Pons (tissue), 1 donor: ENCODE measurements around the gene METTL21A.

Experiments used
- DNase-seq: peaks from one replicate; pipeline ENCODE4 v3.0.0-alpha.2; 2016; ENCODE audit warnings: low spot score

Gene METTL21A

DNA sequence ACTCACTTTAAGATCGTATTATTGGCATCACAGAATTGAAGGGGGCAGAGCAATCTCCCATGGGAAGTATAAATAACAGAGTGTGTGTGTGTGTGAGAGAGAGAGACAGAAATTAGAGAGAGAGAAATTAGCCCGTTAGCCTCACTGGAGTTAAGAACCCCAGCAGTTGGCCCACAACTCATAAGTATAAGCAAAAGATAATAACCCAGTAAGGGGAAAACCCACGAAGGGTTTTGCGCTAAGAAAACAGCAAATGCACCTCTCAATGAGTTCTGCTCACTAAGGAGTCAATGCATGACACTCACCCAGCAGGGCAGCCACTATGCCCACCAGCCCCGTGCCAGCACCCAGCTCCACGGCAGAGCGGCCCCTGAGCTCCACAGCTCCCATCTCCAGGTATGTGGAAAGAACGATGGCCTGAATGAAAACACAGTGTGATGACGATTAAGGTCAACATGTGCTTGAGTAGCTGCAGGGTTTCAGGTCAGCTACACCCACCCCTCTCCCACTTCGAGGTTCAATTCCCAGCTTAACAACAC lies 3.6 kb downstream of the METTL21A start:
- DNase-seq = no peak

DNA sequence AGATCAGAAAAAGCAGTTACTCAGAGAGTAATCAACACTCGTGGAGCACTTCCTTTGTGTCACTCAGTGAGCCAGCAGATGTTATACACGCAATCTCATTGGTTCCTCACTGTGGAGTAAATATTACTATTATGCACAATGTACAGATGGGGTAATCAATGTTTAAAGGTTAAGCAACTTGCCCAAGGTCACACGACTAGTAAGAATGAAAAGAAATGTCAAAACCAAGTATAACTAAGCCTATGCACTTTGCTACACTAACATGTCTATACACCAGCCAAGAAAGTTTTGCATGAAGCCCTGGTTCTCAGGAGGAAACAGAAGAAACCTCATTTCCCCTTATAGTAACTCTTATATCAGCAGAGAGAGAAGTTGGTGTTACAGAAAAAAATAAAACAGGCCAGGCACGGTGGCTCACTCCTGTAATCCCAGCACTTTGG lies 5.4 kb downstream of the METTL21A start:
- peak; percentile 56 for DNase-seq

DNA sequence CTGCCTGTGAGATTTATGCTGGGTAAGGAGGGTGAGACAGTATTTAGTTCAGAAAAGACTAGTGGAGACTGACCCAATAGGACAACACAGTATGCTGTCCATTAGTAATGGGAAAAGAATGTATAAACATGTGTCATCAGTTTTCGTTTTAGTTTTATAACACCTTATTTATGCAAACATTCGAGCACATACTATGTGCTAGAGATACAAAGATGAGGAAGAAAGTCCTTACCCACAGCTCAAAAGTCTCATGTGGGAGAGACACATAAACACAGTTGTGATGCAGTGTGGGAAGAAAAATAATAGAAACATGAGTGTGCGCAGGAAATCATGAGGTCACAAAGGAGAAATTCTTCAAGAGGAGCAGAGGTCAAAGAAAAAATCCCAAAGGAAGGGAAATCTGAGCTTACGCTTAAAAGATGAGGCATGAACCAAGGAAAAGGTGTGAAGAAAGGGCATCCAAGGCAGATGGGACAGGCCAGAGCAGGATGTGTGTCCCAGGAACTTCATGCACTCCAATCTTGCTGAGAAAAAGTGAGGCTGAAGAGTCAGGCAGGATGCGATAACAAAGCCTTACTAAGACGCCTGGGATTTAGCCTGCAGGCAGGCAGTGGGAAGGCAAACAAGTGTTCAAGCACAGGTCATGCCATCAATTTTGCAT lies 8.1 kb downstream of the METTL21A start:
- DNase-seq = no peak

DNA sequence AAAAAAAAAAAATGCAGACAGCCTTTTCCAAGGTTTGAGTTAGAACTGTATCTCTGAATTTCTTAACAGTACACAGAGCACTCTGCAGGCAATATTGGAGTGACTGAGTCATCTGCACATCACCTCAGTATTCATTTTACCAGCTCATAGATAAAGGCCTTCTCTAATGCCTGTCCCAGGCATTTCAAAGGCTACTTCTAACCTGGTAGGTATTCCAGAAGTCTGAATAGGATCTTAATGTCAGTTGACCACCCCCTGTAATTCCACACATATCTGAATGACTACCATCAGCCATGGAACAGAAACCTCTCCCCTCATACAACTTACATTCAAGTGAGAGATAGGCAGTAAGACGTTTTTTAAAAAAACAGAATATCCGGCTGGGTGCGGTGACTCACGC lies 9.0 kb downstream of the METTL21A start:
- no peak for DNase-seq

DNA sequence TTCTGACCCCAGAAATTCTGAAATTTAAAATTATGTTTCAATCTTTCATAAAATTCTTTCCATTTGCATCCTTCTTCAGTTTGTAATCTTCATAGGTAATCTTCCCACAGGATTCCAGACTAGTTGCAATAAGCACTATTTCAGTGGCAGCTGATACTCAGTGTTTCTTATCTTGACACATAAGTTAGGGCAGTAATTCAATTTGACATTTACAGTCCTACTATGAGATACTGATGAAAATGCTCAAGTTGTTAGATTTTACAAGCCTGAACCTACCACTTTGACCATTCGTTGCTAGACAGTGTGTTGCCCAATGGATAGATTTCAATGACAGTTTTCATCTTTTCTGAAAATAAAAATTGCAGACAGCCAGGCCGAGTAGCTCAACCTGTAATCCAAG lies 10.4 kb downstream of the METTL21A start:
- no peak for DNase-seq

DNA sequence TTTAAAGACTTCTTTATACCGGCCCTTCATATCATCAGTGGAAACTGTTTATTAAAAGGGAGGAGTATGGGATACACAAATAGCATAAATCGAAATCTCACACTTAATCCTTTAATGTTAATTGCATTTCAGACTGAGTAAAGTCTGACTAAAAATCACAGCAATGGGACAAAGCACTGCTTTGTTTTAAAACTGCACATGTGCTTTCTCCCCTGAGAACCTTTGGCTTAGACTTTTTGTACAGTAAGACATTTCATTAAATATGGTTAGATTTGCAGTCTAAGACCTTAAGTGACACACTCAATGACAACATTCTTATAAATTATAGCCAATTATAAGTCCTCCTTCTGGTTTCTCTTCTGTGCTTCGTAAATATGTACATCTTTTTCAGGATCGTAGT lies 12.5 kb downstream of the METTL21A start:
- DNase-seq = no peak

DNA sequence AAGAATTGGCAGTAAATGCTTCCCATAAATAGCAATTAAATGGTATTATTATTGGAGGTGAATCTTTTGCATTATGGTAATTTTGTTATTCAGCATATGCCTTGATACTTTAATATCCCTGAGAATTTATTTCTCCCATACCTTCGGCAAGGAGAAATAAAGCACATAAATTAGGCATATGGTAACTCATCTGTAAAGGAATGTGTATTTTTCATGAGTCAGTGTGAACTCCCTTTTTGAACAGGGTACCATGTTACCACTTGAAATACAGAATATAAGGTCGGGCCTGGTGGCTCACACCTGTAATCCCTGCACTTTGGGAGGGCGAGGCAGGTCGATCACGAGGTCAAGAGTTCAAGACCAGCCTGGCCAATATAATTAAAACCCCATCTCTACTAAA lies 18.4 kb downstream of the METTL21A start:
- DNase-seq = no peak

DNA sequence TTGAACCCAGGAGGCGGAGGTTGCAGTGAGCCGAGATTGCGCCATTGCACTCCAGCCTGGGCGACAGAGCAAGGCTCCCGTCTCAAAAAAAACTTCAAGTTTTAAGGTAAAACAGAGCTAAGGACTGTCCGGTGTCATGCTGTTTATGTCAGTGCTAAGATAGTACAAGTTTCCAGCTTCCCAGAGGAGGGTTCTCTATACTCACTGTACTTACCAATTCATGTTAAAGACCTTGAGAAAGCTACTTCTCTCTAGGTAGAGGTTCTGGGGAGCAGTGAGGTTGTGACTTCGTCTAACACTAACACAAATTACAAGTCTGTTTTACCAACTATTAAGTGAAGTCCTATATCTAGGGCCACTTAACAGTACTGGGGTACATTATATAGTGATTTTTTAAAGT lies 18.8 kb downstream of the METTL21A start:
- DNase-seq = no peak

DNA sequence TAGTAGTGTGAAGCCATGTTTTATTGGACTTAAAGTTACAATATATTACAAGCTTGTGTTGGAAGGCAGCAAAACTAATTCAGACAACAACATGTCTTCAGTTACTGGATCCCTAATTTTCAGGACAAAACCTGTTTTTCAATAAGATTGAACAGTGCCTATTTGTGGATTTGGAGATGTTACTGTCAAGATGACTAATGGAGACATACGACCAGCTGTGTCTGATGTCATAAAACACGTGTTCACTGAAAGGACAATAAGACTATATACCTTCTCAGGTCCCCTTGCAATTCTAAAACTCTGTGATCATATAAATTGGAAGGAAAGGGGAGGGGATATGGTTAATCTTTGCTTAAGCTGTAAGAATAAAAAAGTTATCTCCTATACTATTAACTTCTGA lies 21.7 kb downstream of the METTL21A start:
- DNase-seq = no peak

DNA sequence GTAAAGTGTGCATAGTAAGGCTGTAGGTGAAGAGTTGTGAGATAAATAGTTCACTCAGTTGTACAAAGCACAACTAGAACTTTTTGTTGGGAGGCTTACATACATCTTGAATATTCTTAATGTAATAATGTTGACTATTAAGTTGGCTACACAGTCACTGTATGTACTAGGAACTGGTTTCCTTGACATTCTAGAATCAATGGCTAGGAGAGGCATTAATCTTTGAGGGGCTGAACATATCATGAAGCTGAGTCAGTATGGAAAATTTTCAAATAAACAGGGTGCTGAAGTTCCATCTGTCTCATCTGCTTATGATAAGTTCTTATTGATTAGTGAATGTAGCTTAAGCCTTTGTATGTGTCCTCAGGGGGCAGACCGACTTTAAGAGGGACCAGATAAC lies 23.4 kb downstream of the METTL21A start:
- DNase-seq = no peak

DNA sequence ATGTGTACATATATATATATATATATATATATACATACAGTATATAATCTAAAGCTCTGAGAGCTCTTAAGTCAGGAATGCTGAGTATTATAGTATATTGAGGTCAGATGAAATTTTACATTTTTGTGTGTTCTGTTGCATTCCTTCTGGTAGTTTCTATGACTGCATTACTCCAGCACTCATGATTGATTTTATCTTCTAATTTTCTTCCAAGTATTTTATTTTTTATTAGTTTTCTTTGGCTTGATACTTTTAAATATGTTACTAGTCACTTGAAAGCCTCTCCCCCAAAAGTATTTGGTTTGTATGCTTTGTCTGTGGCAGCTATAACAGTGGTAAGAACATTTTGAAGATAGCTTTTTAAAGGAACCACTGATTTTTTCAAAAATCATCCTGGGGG lies 25.0 kb downstream of the METTL21A start:
- DNase-seq = no peak

DNA sequence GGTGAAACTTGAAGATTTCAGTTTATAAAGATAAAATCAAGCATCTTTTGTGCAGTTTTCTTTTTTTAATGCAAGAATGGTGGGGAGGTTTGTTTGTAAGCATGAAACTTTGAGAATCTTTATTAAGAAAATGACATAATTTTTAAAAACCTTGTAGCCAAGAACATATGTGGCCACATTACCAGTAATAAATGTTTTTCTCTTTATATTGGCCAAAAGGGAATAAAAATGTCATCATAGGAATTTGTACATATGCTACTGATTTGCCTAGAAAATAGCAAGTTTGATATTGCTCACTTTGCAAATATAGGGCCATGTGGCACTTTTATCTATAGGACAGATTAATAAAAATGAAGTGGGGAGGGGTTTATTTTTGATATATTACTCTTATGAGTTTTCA lies 25.6 kb downstream of the METTL21A start:
- no peak for DNase-seq

DNA sequence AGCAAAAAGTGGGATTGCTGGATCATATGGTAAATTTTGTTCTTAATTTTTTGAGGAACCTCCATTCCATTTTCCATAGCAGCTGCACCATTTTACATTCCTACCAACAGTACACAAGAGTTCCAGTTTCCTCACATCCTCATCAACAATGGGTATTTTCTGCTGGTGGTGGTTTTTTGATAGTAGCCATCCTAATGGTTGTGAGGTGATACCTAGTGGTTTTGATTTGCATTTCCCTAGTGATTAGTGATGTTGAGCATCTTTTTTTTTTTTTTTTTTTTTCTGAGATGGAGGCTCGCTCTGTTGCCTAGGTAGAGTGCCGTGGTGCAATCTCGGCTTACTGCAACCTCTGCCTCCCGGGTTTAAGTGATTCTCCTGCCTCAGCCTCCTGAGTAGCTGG lies 30.5 kb downstream of the METTL21A start:
- no peak for DNase-seq

DNA sequence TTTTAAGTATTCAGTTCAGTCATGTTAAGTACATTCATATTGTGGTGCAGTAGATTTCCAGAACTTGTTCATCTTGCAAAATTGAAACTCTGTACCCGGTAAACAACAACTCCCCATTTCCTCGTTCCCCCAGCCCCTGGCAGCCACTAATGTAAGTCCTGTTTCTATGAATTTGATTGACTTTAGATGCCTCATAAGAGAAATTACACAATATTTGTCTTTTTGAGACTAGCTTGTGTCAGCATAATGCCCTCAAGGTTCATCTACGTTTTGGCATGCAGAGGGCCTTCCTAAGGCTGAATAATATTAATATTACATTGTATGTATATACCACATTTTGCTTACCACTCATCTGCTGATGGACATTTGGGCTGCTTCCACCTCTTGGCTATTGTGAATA lies 30.9 kb downstream of the METTL21A start:
- DNase-seq = no peak

DNA sequence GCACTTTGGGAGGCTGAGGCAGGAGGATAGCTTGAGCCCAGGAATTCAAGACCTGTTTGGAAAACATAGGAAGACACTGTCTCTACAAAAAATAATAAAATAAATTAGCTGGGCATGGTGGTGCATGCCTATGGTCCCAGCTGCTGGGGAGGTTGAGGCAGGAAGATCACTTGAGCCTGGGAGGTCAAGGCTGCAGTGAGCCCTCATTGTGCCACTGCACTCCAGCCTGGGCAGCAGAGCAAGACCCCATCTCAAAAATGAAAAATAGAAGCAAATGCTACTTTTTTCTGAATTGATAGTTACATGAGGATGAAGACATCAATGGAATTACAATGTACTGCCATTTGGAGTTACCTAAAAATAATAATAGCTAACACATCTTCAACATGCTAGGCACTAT lies 31.9 kb downstream of the METTL21A start:
- DNase-seq = no peak

DNA sequence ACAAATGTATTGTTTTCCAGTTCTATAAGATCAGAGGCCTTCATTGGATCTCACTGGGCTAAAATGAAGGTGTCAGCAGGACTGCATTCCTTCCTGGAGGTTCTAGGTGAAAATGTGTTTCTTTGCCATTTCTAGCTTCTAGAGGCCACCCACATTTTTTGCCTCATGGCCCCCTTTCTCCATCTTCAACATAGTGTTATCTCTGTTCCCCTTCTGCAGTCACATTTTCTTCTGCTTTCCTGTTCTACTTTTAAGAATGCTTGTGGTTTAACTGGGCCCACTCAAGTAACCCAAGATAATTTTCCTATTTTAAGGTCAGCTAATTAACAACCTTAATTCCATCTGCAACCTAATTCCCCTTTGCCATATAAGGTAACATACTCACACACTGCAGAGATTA lies 36.1 kb downstream of the METTL21A start:
- DNase-seq = no peak

DNA sequence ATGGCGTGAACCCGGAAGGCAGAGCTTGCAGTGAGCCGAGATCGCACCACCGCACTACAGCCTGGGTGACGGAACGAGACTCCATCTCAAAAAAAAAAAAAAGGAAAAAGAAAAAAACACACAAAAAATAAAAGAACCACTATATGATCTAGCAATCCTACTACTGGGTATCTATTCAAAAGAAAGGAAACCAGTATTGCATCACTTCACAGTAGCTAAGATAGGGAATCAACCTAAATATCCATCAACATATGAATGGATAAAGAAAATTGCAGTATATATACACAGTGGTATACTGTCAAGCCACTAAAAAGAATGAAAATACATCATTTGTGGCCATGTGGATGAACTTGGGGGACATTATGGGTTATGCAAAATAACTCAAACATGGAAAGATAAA lies 37.9 kb downstream of the METTL21A start:
- no peak for DNase-seq

DNA sequence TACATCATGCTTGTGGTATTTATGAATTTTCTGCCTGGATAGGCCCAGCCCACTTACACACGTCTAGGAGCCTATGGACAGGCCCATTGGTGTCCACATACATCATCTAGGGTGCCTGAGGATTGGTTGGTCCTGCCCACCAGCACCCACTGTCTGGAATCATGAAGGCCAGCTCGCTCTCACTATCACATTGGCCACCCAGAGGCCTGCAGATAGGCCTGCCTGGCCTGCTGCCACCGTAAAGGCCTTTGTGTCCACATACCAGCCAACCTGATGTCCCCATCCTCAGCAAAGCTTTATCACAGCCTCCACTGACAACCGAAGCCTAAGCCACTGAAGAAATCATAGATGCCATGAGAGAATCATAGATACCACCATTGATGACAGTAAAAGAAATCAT lies 40.2 kb downstream of the METTL21A start:
- DNase-seq = no peak

DNA sequence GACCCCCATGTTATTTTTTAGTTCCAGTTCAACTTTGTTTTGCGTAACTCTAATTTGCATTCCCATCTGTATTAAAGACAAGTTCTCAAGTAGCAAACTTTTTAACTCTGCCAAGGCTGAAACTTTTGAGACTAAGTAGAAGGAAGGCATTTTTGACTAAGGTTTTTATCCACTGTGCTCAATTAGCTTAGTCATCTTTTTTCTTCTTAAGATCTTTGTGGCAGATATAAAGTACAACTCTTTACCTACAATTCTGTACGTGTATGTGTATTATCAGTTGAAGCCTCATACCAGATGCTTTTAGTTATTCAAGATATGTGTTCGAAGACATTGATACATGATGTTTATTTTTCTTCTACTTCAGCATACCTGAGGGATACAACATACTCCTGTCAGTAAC lies 53.8 kb downstream of the METTL21A start:
- no peak for DNase-seq

DNA sequence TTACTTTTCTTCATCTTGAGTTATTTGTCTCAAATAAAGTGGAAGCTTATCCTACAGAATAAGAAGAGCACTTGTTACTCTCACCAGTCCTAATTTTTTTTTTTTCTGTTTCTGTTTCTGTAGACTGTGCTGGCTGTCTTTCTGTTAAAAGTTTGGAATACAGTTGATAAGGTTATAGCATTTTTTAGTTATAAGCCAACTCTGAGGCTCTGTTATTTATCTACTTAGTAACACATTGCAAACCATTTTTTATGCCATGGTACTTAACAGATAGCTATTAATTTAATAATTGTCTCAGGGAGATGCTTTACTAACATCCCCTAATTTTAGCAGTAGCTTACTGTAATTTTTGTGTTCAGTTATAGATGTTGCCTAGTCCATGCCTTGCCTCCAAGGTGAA lies 57.5 kb downstream of the METTL21A start:
- DNase-seq = no peak

DNA sequence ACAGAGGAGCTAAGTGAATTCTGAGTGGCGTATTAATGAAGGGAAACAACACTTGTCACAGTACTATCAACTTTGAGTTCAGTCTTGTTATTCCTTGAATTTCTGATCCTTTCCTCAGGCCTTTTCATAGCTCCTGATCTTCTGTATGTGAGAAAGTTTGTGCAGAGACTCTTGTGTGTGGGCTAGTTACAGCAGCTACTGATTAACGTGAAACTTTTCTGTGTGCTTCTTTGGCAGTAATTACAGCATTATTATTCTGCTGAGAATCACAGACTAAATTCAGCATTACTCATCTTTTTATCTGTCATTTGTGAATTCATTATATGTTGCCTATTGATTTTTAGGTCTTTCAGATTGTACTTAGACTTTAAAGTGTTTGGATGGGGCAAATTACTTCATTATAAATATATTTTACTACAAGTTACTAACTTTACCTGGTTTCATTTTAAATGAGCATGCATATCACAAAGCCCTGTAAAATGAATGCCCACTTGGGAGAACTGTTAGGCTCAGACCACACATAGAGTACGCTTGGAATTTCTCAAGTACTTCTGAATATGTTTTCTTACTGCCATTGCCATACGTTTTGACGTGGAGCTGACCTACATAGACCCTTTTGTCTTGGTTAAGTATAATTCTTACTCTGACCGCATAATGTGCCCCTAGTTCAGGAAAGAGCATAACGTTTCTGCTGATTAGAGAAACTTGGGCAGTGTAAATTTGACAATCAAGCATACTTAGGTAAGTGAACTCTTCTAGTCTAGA lies 59.3 kb downstream of the METTL21A start:
- DNase-seq = no peak
